Stomach (tissue), 9 donors: ENCODE data around the gene KHDC3L. TPM values are rescaled to one million over a fixed set of nuclear protein-coding genes. Genes with fewer than 3 reads are reported as not detected.

Source experiments
- DNase-seq, 2 donors: peaks; one replicate each; pipeline versions ENCODE4 v3.0.0 to v3.0.0-alpha.2; 2013 to 2019
- H3K27ac ChIP-seq, 5 donors: fragments of 200-600 bp in 4 of 5; sonication (generic) in 4 of 5; one replicate each; pipeline ENCODE4 v1.5.1; 2013 to 2019; ENCODE audit warnings: mild to moderate bottlenecking in 1 of 5, moderate library complexity in 1 of 5
- H3K27me3 ChIP-seq, 3 donors: fragments of 200-600 bp; sonication (generic); one replicate each; pipeline ENCODE4 v1.5.1; 2017 to 2019; ENCODE audit warnings: mixed run types in 1 of 3
- H3K36me3 ChIP-seq, 4 donors: fragments of 200-600 bp; sonication (generic); 1 replicate in 3 of 4; 2 replicates in 1 of 4; pipeline ENCODE4 v1.5.1; 2016 to 2019
- H3K4me1 ChIP-seq, 4 donors: fragments of 200-600 bp; sonication (generic); one replicate each; pipeline ENCODE4 v1.5.1; 2016 to 2019
- H3K4me3 ChIP-seq, 4 donors: fragments of 200-600 bp; sonication (generic) in 3 of 4; one replicate each; pipeline ENCODE4 v1.5.1; 2016 to 2019; ENCODE audit warnings: mild to moderate bottlenecking in 1 of 4
- H3K9me3 ChIP-seq, 4 donors: fragments of 200-600 bp; sonication (generic); one replicate each; pipeline ENCODE4 v1.5.1; 2016 to 2019
- CTCF ChIP-seq, 7 experiments: fragments of 450-650 bp in 4 of 7; fragments of 200-600 bp in 3 of 7; sonication (generic) in 3 of 7; IDR thresholded peaks; one replicate each; pipeline ENCODE4 v1.5.1; 2016 to 2019; ENCODE audit warnings: antibody characterized with exemption in 7 of 7, control low read depth in 2 of 7, mild to moderate bottlenecking in 1 of 7
- EP300 ChIP-seq: sonication (generic); formaldehyde crosslinking; IDR thresholded peaks from one replicate; pipeline ENCODE4 v1.6.1; 2017; ENCODE audit warnings: antibody characterized with exemption
- POLR2A ChIP-seq, 4 donors: fragments of 450-650 bp; IDR thresholded peaks; one replicate each; pipeline ENCODE4 v1.6.1; 2016; ENCODE audit warnings: antibody characterized with exemption in 4 of 4, control low read depth in 2 of 4, mild to moderate bottlenecking in 1 of 4, moderate library complexity in 1 of 4
- POLR2AphosphoS5 ChIP-seq, 3 donors: sonication (generic); formaldehyde crosslinking; IDR thresholded peaks; one replicate each; pipeline ENCODE4 v1.6.1; 2016; ENCODE audit warnings: antibody characterized with exemption in 3 of 3
- WGBS, 5 donors: extraction: QIAGEN DNeasy Blood & Tissue Kit in 3 of 5; methylation state at CpG; one replicate each; pipeline versions ENCODE4 v1.1.5 to v1.1.7; 2013 to 2018; 5-methylcytosine and 5-hydroxymethylcytosine counted together
- intact Hi-C: fragments of 100-400 bp; cut with DNase I; formaldehyde crosslinking; loops from one replicate; pipeline ENCODE4 v1.15.1; 2023; ENCODE audit warnings: low total_unique reads
- polyA plus RNA-seq, 3 donors: library from polyadenylated mRNA; stranded (reverse); fragments of 200-250 nt; gene quantifications; one replicate each; pipeline ENCODE4 v1.2.3, GENCODE V29; 2013
- total RNA-seq, 5 donors: library from RNA; depleted of rRNA; stranded (reverse); fragments of >200 nt; gene quantifications; one replicate each; pipeline versions ENCODE4 v1.1.0 to v1.2.3, GENCODE V29; 2014 to 2016
- donor health status: healthy with polysubstance abuse.
- donor health status: Bipolar disorder and iron deficiency.
- donor health status: healthy.

Gene KHDC3L
- total and polyA plus RNA-seq, 8 donors: not detected

GRCh38 chr6:73369563-73369962 is 7.1 kb downstream of the KHDC3L start, which contains the start of gene OOEP:
Gene OOEP, minus strand, starts transcription at chr6:73369897. Its CDS starts 105 bp downstream, at chr6:73369792.
- no peak for DNase-seq
- peaks cover 10 to 21% (median 16%) of the 10 kb centered on the region in 4 donors for H3K9me3 ChIP-seq
- TF ChIP-seq POLR2A (IDR thresholded peaks at IDR 0.05) (no peak), CTCF (IDR thresholded peaks at IDR 0.05) (no peak), POLR2AphosphoS5 (IDR thresholded peaks at IDR 0.05) (no peak), EP300 (no peak)
- WGBS, 5 donors: 95 to 98% (median 96%) methylated on average over 34 to 36 of the region's 36 CpGs
- no peaks in the 10 kb centered on the region for H3K36me3 ChIP-seq
- no peaks in the 10 kb centered on the region for H3K4me1 ChIP-seq
- no peaks in the 10 kb centered on the region for H3K27me3 ChIP-seq
- H3K27ac ChIP-seq: no peak within 1 kb of the TSS
- H3K4me3 ChIP-seq: no peak within 1 kb of the TSS
- intact Hi-C loops: no loop called here

GRCh38 chr6:73371984-73372383 is 9.5 kb downstream of the KHDC3L start:
- H3K9me3 ChIP-seq: peaks cover 10 to 21% (median 16%) of the 10 kb centered on the region in 4 donors
- 94 to 98% (median 97%) methylated on average over 4 of the region's 4 CpGs for WGBS, 5 donors
- H3K4me1 ChIP-seq: no peaks in the 10 kb centered on the region
- H3K36me3 ChIP-seq: no peaks in the 10 kb centered on the region
- H3K4me3 ChIP-seq: no peak overlapping the region
- no peak for DNase-seq
- intact Hi-C loops: no loop called here
- H3K27me3 ChIP-seq: no peaks in the 10 kb centered on the region
- TF ChIP-seq POLR2AphosphoS5 (IDR thresholded peaks at IDR 0.05) (no peak), CTCF (IDR thresholded peaks at IDR 0.05) (no peak), EP300 (no peak), POLR2A (IDR thresholded peaks at IDR 0.05) (no peak)
- no peak overlapping the region for H3K27ac ChIP-seq

GRCh38 chr6:73372516-73372915 is 10.1 kb downstream of the KHDC3L start:
- no peaks in the 10 kb centered on the region for H3K27me3 ChIP-seq
- TF ChIP-seq EP300: no peak
- no peak for TF ChIP-seq POLR2A (IDR thresholded peaks at IDR 0.05)
- TF ChIP-seq POLR2AphosphoS5 (IDR thresholded peaks at IDR 0.05): no peak
- no peak for TF ChIP-seq CTCF (IDR thresholded peaks at IDR 0.05)
- no peak for DNase-seq
- H3K9me3 ChIP-seq: peaks cover 10 to 21% (median 16%) of the 10 kb centered on the region in 4 donors
- 80 to 88% (median 83%) methylated on average over 10 of the region's 10 CpGs for WGBS, 5 donors
- no peak overlapping the region for H3K4me3 ChIP-seq
- no peaks in the 10 kb centered on the region for H3K36me3 ChIP-seq
- intact Hi-C loops: no loop called here
- no peak overlapping the region for H3K27ac ChIP-seq
- H3K4me1 ChIP-seq: no peaks in the 10 kb centered on the region

- TF ChIP-seq POLR2AphosphoS5 (IDR thresholded peaks at IDR 0.05) (no peak), EP300 (no peak), POLR2A (IDR thresholded peaks at IDR 0.05) (no peak), CTCF (IDR thresholded peaks at IDR 0.05) (no peak)
- Histone ChIP-seq H3K36me3 (no peaks in the 10 kb centered on the region), H3K4me1 (no peaks in the 10 kb centered on the region), H3K9me3 (peaks cover 10 to 21% (median 16%) of the 10 kb centered on the region in 4 donors), H3K4me3 (no peak overlapping the region), H3K27me3 (no peaks in the 10 kb centered on the region), H3K27ac (no peak overlapping the region)
- intact Hi-C loops: no loop called here
- DNase-seq: no peak
- WGBS, 5 donors: 79 to 85% (median 83%) methylated on average over 1 of the region's 1 CpG
Measured at GRCh38 chr6:73375216-73375615, 12.8 kb downstream of the KHDC3L start.
